HG03039 (cell line): ENCODE measurements around the gene ISYNA1.

Source experiments
- ATAC-seq: cut with Tn5 transposase; IDR thresholded peaks from one replicate; pipeline ENCODE4 v1.9.1; 2021; ENCODE audit warnings: mild to moderate bottlenecking, moderate library complexity; ENCODE audit not compliant: unreplicated experiment

ISYNA1 gene

DNA sequence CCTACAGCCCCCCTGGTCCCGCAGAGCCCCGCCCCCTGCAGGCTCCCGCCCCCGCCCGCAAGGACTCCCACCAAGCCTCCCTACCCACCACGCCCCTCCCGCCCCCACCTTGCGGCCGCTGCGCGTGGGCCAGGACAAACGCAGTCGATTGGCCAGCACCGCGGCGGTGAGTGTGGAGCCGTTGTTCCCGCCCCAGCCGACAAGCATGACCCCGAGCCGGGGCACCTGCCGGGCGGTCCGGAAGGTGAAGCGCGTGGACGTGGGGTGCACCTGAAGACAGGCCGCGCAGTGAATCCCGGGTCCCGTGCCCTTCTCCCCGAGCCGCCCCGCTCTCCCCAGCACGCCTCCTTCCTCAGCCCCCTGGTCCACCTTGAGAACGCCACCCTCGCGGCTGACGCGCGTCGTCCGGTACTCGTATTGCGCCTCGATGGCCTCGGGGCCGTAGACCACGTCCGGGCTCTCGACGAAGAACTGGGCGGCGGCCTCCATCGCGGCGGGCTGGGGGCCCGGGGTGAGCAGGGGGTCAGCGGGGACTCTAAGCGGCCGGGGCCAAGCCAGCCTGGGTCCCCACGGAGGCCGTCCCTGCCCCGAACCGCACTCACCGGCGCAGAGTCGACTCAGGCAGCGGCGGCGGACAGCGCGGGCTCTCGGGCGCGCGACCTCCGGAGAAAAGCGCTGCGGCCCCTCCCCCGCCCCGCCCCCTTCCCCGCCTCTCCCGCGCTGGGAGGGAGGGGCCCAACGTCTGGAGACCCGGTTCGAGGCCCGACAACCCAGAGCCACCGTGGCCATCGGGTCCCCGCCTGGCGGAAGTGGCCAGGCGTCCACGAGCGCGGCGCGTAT, at the start of gene ISYNA1:
TSS of gene ISYNA1 (minus strand) at position 643 of the 840 bp plus-strand sequence. CDS start at position 489, 154 bp downstream.
- ATAC-seq = no peak

DNA sequence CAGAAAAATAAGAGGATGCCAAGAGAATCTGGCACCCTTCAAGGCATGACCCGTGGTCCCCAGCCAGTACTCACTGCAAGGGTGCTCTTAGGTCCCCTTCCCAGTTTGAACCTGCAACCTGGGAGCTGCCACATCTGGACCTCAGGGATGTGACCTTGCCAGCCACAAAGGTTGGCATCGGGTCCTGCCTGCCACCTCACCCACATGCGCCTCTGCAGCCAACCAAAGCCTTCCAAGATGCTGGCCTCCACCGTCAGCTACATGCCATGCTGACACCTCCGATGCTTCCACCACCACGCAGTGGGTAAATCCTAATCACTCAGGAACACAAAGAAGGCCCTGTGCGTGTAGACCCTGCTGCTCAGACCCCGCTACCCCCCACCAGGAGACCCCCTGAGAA, 48.8 kb upstream of the ISYNA1 start:
- no peak for ATAC-seq

DNA sequence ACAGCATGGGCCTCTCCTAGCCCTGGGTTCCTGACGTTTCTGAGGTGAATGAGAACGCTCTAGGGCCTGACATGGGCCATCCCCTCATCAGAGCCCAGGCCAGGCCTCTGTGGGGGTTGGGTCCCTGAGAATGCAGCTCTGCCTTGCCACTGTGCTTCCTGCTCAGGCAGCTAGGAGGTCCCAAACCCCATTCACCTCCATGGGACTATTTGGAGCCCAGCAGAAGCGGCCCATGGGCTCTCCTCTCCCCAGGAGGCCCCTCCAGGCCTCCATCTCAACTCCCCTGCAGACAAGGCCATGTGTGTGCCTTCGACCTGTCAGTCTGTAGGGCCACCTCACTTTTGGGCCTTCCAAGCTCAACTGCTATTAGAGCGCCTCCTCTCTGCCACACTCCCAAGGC, 47.1 kb upstream of the ISYNA1 start:
- ATAC-seq = no peak

DNA sequence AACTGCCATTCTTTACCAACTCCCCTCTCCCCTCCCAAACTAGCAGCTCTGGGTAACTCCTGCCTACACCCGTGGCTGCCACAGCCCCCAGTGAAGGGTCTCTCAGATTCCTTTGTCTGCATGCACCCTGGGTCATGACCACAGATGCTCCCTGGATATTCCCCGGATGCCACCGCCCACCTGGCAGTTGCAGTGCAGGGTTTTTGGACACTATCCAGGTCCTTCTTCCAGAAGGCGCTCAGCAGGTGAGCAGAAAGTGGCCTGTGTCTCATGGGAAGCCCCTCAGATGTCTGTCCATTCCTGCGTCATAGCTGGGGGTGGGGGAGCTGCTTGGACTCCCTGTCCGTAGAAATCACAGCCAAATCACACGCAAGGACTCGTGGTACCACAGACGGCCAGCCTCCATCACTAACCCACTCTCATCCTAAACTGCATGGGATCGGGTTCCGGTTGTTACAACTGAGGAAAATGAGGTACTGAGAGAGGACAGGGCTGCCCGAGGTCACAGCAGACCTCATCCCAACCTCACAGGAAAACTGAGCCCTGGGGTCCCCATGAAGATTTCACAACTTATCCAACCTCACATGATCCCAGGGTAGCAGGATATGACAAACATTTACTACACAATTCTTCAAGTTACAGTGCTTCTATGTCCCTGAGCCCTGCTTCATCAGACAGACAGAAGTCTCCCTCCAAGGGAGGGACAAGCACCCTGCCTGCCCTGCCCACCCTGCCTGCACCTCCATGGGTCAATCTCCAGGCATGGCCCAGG, 45.4 kb upstream of the ISYNA1 start:
- no peak for ATAC-seq

DNA sequence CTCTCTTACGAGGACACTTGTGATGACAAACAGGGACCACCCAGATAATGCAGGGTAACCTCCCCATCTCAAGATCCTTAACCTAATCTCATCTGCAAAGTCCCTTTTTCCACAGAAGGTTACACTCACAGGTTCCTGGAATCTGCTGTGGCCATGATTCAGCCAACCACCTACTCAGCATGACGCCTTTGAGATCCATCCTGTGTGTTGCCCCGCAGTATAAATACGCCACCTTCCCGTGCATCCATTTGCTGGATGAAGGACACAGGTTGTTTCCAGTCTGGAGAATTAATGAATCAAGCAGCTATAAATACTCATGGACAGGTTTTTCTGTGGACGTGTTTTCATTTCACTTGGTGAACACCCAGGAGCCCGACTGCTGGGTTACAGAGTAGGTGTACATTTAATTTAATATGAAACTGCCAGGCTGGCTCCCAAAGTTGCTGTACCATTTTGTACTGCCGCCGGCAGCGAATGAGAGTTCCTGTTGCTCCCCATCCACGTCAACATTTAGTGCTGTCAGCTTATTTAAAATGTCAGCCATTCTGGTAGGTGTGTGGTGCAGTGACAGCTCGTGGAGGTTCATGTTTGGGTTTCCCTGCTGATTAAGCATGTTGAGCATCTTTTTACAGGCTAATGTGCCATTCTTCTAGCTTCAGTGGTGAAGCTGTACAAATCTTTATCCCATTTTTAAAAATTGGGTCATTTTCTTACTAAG, 43.7 kb upstream of the ISYNA1 start:
- no peak for ATAC-seq

DNA sequence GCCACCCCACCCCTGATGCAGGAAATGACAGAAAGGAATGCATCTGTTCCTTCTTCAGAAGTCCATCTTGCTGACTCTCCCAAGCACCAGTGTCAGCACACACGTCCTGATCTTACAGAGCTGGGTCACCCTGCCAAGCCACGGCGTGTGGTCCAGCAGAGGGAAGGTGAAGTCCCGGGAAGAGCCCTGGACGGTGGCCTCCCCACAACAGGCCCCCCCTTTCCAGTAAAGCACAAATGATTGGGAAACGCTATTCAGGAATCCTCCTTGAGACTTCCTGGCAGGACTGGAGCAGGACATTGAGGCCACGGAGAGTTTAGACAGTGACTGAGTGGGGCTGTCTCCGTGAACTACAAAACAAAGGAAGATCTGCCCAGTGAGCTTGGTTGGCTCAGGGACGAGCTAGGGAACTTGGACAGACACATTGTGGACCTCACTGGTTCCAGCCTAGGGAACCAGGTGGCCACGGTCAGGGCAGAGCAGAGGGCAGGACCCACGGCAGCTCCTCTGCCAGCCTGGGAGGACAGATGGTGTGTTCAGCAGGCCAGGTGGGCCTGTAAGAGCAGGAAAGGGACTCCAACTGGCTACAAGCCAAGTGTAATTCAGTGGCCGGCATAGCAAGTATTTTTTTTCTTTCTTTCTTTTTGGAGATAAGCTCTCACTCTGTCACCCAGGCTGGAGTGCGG, 42.2 kb upstream of the ISYNA1 start:
- no peak for ATAC-seq

DNA sequence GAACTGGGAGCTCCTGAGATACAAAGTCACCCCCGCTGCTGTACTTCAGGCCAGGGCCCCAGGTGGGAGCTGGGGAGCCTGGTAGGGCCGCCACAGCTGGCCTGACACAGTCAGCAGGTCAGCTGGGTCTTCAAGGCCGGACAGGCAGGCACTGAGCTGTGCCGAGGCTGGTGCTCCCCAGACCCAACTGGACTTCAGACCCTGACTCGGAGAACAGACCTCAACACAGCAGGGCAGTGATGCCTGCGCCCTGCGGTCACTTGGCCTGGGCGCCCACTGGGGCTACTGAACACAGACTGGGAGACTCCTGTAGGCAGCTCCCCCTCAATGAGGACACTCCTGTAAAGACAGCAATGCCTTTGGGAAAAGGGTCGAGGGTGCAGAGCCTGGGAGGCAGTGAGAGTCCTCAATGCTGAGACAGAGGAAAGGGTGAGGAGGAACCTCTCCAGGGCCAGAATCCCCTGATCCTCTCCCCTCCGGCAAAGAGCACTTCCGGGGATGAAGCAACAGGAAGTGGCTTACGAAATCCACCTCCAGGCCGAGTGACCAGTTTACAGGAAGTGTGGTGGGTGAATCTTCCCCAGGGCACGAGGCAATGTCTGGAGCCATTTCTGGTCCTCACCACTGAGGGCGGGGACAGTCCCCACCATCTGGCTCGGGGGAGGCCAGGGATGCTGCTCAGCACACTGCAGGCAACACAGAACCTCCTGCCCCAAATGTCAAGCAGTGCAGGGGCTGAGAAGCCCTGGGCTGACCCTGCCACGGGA, 40.8 kb upstream of the ISYNA1 start:
- ATAC-seq = no peak

DNA sequence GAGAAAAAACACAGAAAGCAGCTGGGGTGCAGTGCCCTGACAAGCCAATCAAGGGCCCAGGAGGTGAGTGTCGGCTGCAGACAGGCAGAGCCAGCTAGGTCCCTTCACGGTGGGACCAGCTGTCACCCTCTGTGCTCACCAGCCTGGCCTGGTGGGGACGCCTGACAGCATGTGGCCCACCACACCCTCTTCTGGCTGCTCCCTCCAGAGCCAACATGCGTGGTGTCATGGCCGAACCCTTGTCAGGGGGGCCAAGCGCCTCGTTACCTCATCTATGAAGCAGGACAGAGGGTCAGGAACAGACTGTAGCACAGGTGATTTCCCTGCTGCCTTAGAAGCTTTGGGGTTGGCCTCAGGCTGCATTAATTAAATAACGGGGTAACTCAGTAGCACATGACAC, 40.0 kb upstream of the ISYNA1 start:
- no peak for ATAC-seq

DNA sequence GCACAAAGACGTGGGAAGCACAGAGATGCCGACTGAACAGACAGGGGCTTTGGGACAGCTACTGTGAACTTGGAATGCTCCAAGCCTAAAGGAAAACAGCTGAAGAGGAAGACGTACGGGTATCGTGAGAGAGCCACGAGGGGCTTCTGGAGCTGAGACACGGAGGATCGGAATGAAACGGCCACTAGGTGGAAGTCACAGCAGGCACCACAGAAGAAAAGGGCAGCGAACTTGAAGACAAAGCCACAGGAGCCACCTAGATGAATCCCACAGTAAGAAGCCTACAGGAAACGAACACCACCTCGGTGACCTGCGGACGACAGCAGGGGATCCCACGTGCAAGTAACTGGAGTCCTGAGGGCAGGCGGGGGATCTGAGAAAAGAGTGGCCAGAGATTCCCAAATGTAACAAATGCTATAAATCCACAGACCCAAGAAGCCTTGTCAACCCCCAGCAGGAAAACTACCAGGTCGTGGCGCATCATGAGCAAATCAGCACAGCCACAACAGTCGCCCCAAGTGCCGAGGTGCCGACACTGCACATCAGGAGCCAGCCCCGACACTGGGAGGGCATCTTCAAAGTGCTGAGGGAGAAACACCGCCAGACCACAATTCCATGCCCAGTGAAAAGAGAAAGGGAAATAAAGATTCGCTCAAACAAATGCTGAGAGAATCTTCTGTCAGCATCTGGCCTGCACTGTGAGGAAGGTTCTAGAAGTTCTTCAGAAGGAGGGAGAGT, 39.3 kb upstream of the ISYNA1 start:
- ATAC-seq = no peak

DNA sequence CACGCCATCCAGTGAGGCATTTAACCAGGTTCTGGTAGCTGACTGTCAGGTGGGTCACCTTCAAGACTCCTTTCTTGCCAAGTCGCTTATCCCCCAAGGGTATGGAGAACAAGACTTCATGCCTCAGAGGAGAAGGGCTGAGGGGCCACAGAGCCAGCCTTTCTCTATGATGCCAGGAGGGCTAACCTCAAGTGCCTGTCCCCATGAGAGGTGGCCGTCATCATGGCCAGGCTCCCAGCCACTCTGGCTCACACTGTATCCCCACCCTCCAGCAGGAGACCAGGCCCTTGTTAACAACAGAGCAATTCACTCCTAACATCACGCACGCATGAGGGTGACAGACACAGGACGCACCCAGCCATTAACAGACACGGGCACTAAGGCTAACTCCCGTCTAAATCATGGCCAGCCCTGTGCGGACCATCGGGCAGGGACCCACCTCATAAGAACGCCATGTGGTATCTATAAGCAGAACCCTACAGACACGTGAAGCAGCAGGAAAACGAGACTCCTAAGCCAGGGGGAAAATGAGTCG, 38.6 kb upstream of the ISYNA1 start:
- ATAC-seq = no peak

DNA sequence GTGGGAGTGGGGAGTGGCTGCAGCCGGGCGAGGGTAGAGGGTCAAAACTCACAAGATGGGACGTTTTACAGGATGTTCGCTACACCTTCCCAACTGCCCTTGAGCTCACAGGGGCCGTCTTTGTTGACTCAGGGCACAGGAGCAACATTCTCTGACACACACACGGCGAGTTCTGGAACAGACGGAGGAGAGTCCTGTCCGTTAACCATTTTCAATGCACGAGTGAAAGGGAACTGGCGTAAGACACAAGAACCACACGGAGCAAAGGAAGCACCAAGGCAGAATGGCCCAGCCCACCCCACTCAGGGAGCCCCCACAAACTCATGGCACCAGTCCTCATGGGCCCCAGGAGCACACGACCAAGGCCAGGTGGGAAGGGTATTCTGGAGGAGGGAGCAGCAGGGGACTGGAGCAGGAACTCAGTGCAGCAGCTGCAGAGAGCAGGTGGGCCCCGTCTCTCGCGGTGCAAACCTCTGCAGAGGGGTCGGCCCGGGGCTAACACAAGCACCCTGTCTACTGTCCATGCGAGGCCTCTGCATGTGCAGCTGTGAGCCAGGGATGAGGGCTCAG, 37.9 kb upstream of the ISYNA1 start:
- no peak for ATAC-seq

DNA sequence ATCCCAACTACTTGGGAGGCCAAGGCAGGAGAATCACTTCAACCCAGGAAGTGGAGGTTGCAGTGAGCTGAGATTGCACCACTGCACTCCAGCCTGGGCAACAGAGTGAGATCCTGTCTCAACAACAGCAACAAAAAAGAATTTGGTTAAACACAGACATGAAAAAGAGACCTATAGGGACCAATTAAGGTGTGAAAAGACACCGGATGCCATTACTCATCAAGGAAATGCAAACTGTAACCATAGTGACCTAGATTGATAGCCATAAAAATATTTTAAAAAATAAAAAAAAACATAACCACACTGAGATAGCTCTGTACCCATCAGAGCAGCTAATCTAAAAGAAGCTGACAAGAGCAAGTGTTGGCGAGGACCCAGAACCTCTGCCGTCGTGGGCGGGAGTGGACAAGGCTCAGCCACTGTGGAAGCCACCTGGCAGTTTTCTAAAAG, 37.1 kb upstream of the ISYNA1 start:
- no peak for ATAC-seq

DNA sequence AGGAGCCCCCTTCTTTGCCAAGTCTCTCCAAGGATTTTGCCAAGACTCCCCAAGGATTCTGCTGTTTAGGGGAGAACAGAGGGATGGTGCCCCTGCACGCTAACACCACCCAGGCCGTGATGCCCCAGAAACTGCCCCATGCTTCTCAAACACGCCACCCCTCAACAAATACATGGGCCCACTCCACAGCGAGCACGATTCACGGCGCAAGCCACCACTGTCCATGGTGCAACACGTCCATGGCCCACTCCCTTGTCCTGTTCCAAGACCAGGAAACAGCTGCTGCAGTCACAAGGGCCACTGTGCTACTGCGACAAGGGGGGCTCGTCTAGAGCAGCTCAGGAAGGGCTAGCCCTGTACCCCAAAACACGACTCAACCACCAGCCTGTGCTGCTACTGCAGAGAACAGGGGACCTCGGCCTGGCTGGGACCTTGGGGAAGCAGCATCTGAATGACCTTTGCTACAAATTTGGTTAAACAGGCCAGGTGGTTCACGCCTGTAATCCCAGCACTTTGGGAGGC, 36.5 kb upstream of the ISYNA1 start:
- ATAC-seq = no peak

DNA sequence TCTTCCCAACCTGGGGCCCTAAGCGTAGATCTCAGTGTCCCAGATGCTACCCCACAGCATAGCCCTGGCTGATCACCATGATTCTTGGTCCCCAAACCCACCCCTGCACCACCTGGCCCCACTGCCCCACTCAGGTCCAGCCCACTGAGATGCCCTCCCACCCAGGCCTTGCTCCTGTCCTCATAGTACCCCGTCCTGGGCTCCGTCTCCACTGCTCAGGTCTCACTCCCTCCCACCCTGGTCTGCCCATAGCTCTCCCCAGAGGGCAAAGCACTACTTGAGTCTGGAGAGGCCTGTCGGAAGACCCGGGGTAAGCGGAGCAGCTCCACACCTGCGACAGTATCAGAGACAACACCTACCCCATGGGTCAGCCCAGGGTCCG, 35.8 kb upstream of the ISYNA1 start:
- ATAC-seq = no peak

DNA sequence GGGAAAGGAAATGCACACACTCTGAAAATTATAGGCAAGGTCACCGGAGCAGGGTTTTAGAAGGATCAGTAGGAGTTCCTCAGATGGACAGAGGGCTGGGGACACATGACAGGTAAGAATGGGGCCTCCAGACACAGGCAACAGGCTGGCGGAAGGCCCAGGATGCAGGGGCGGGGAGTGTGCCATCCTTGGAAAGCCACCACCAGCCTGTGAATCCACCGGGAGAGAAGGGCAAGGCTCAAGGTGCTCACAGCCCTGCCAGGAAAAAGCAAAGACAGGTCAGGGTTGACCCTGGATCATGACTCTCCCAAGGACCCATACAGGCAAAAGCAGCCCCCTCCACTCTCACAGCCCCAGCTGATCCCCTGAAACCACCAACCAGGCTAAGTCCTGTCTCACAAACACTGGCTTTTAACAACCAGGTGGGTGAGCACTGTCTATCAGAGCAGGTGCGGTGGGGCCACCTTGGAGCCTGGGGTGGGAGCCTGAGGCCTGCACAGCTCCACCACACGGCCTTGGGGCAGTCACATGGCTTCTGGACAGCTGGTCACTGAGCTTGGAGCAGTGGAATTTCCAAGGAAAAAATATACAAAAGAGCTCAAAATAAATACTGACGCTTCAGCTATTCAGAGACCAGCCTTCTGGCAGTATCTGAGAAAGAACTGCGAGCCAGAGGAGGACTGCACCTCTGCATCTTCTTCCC, 35.2 kb upstream of the ISYNA1 start:
- ATAC-seq = no peak

DNA sequence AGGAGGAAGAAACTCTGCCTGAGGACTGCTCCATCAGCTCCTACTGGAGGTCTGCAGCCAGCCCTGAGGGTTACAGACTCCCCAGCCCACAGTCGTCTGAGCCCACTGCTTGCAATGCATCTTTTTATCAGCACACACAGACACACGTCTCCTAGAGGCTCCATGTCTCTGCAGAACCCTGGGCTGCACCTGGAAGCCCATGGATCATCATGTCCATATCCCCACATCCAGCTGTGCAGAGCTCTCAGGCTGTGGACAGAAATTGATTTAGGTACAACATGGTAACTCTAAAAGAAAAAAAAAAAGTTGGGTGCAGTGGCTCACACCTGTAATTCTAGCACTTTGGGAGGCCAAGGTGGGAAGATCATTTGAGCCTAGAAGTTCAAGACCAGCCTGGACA, 32.9 kb upstream of the ISYNA1 start:
- ATAC-seq = no peak

DNA sequence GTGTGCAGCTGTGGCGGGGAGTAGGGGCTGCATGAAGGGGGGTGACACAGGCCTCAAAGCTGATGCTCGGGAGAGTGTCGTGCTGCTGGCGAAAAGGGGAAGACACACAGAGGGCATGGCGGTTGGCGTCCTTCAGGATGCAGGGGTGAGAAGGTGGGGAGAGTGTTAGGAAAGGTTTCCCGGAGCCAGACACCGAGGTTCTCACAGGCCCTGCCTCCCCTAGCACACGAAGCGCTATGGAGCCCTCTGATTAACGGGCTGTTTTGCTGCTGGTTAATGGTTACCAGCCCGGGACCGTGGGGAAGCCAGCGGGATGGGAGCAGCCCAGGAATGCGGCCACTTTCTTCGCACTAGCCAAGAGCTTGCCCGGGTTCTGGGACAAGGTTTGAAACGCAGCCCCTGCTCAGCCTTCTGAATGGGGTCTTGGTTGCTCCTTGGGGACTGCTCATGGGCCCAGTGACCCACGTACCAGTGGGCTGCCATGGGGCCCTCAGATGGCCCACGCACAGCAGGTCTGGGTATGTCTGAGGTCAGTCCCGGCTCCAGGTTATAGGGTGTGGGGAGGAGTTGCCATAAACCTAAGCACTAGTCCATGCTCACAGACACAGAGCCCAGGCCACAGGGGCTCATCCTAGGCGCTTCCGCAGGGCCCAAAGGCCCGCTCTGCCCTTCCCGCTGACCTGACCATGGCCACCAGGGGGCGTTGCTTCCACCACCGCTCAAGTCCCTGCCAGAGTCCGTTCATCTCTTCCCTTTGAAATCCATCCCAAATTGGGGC, 31.3 kb upstream of the ISYNA1 start:
- ATAC-seq = no peak
